C4-2B (cell line): ENCODE results near the gene DENND1A.

Source experiments
- CTCF ChIP-seq: fragments of 450-650 bp; conservative IDR thresholded peaks from 2 replicates; pipeline ENCODE4 v1.5.1; 2017; ENCODE audit warnings: mild to moderate bottlenecking
- ZFX ChIP-seq: fragments of 450-650 bp; IDR thresholded peaks from 2 replicates; pipeline ENCODE4 v1.6.1; 2017

GRCh38 chr9:123411191-123411590 is 518.7 kb downstream of the DENND1A start:
- TF ChIP-seq CTCF (no peak), ZFX (no peak)
